GM12878 (cell line): ENCODE results near the gene IGF2R. TPM values are rescaled to one million over a fixed set of nuclear protein-coding genes. Genes with fewer than 3 reads are reported as not detected.

Source experiments
- ATAC-seq: fragments of 200-7000 bp; cut with Tn5 transposase; 3 replicates; pipeline ENCODE4 v1.9.1; 2020; ENCODE audit warnings: mild to moderate bottlenecking, moderate library complexity
- BruUV-seq: library from RNA; stranded (reverse); fragments of 400-500 nt; replicated peaks from 2 replicates; lab custom pipeline; 2021; lab: Mats Ljungman, UMichigan
- CTCF ChIA-PET: fragments of 300-600 bp; sonication (Branson Sonifier 250); formaldehyde crosslinking; extraction: SDS; loops from one replicate; lab custom pipeline; 2021; ENCODE audit warnings: inconsistent platforms; lab: Yijun Ruan, JAX
- POLR2A ChIA-PET: fragments of 350-600 bp; formaldehyde crosslinking; extraction: SDS; loops from one replicate; lab custom pipeline; 2021; ENCODE audit warnings: inconsistent platforms; lab: Charles Lee
- RAD21 ChIA-PET: fragments of 300-600 bp; sonication (Branson Sonifier 250); formaldehyde crosslinking; loops from one replicate; lab custom pipeline; 2023; ENCODE audit warnings: antibody characterized with exemption; ENCODE audit not compliant: unreplicated experiment; lab: Charles Lee
- SMC1A ChIA-PET: fragments of 300-600 bp; sonication (Branson Sonifier 250); formaldehyde crosslinking; loops from one replicate; lab custom pipeline; 2023; ENCODE audit not compliant: unreplicated experiment, uncharacterized antibody; lab: Charles Lee
- DNase-seq: peaks from one replicate; pipeline ENCODE4 v3.0.0-alpha.2; 2011; ENCODE audit warnings: low read depth, low spot score
- FAIRE-seq: peaks from 3 replicates; lab custom pipeline; 2011; peaks lifted over from hg19 to GRCh38; lab: Jason Lieb, UNC
- H2AFZ ChIP-seq: 2 replicates; pipeline ENCODE4 v1.6.0; 2011; ENCODE audit warnings: low read depth, low read length, control low read depth; ENCODE audit not compliant: control insufficient read depth
- H3K27ac ChIP-seq: 2 replicates; pipeline ENCODE4 v1.5.1; 2011; ENCODE audit warnings: control low read depth; ENCODE audit not compliant: control insufficient read depth, insufficient read depth
- H3K27me3 ChIP-seq, 2 experiments: replicated peaks in 1 of 2; 2 replicates each; pipeline versions ENCODE4 v1.6.0 to v1.6.1; 2011; ENCODE audit warnings: low read length in 1 of 2; ENCODE audit not compliant: control insufficient read depth in 2 of 2, insufficient read depth in 2 of 2
- H3K36me3 ChIP-seq, 2 experiments: 2 replicates each; pipeline ENCODE4 v1.5.1; 2011; ENCODE audit warnings: low read length in 1 of 2; ENCODE audit not compliant: control insufficient read depth in 2 of 2, insufficient read depth in 2 of 2
- H3K4me1 ChIP-seq: 2 replicates; pipeline ENCODE4 v1.6.1; 2011; ENCODE audit warnings: mild to moderate bottlenecking, low read length, moderate library complexity, mixed read lengths; ENCODE audit not compliant: control insufficient read depth, insufficient read depth
- H3K4me2 ChIP-seq: 2 replicates; pipeline ENCODE4 v1.6.0; 2011; ENCODE audit warnings: control low read depth; ENCODE audit not compliant: control insufficient read depth, insufficient read depth
- H3K4me3 ChIP-seq: fragments of 200-600 bp; sonication (generic); 2 replicates; pipeline ENCODE4 v1.5.1; 2016
- H3K79me2 ChIP-seq: 2 replicates; pipeline ENCODE4 v1.6.0; 2011; ENCODE audit warnings: low read length; ENCODE audit not compliant: control insufficient read depth, insufficient read depth
- H3K9ac ChIP-seq: 2 replicates; pipeline ENCODE4 v1.8.0; 2011; ENCODE audit warnings: low read length, control low read depth, mixed read lengths; ENCODE audit not compliant: control insufficient read depth, insufficient read depth
- H3K9me3 ChIP-seq: replicated peaks from 3 replicates; pipeline ENCODE4 v1.5.1; 2011; ENCODE audit warnings: mild to moderate bottlenecking, low read length; ENCODE audit not compliant: control insufficient read depth, insufficient read depth
- H4K20me1 ChIP-seq: 2 replicates; pipeline ENCODE4 v1.6.0; 2011; ENCODE audit not compliant: control insufficient read depth, insufficient read depth
- IRF5 ChIP-seq: fragments of 450-650 bp; IDR thresholded peaks from 2 replicates; pipeline ENCODE4 v1.6.1; 2017; ENCODE audit warnings: borderline replicate concordance
- MTA3 ChIP-seq: IDR thresholded peaks from 2 replicates; pipeline ENCODE4 v1.6.1; 2012; ENCODE audit warnings: low read length, inconsistent platforms, borderline replicate concordance
- NFXL1 ChIP-seq: fragments of 450-650 bp; IDR thresholded peaks from 2 replicates; pipeline ENCODE4 v1.6.1; 2017; ENCODE audit warnings: antibody characterized with exemption, mild to moderate bottlenecking, borderline replicate concordance
- PAX8 ChIP-seq: fragments of 450-650 bp; IDR thresholded peaks from 2 replicates; pipeline ENCODE4 v1.6.1; 2017; ENCODE audit warnings: mild to moderate bottlenecking, moderate library complexity
- RBBP5 ChIP-seq: fragments of 200-600 bp; sonication (generic); conservative IDR thresholded peaks from 2 replicates; pipeline ENCODE4 v1.6.1; 2016
- SMARCA5 ChIP-seq: fragments of 450-650 bp; IDR thresholded peaks from 2 replicates; pipeline ENCODE4 v1.6.1; 2017; ENCODE audit warnings: mild to moderate bottlenecking
- USF2 ChIP-seq: IDR thresholded peaks from 2 replicates; pipeline ENCODE4 v1.6.1; 2011; ENCODE audit warnings: low read depth, low read length, improper control_type of control experiment, borderline replicate concordance
- ZNF592 ChIP-seq: fragments of 450-650 bp; IDR thresholded peaks from 2 replicates; pipeline ENCODE4 v1.6.1; 2017; ENCODE audit warnings: mild to moderate bottlenecking, moderate library complexity
- WGBS: methylation state at CpG from one replicate; pipeline ENCODE4 v1.1.6; 2016; ENCODE audit warnings: low lambda C conversion rate; ENCODE audit not compliant: insufficient replicate concordance, insufficient coverage; ENCODE audit errors: missing lambda C conversion rate; 5-methylcytosine and 5-hydroxymethylcytosine counted together
- in situ Hi-C: fragments of 300-500 bp; cut with MboI; formaldehyde crosslinking; loops from 9 replicates; pipeline ENCODE4 v1.14.3; 2018; ENCODE audit warnings: mixed read lengths
- intact Hi-C: fragments of 100-400 bp; cut with micrococcal nuclease; formaldehyde crosslinking; loops from one replicate; pipeline ENCODE4 v1.14.2; 2022; ENCODE audit not compliant: unreplicated experiment
- polyA plus RNA-seq, 11 experiments: library from polyadenylated mRNA; depleted of rRNA in 4 of 11; unstranded in 6 of 11; stranded (reverse) in 5 of 11; fragments of >200 nt; fragmentation: Nextera tagmentation in 4 of 11; fragmentation: Illumina TruSeq in 1 of 11; extraction: Ambion mirVana in 4 of 11; extraction: Trizol in 1 of 11; gene quantifications; 1 replicate in 1 of 11; 2 replicates in 10 of 11; pipeline versions ENCODE4 v1.2.1 to v1.2.3, GENCODE V29; 2011 to 2016; ENCODE audit warnings: inconsistent platforms in 2 of 11, missing spikeins in 2 of 11, low read depth in 1 of 11
- total RNA-seq, 4 experiments: library from RNA; depleted of rRNA in 3 of 4; stranded (reverse); fragments of >200 nt in 3 of 4; fragmentation: Illumina TruSeq in 1 of 4; extraction: Trizol in 1 of 4; gene quantifications; 2 replicates each; pipeline versions ENCODE4 v1.2.1 to v1.2.3, GENCODE V29; 2013 to 2021

The IGF2R gene
- total and polyA plus RNA-seq, 10 of the 15 experiments (the other 5 are each of a cell fraction or from before 2014, with no cell fraction given) = 1.00 to 40.1 (median 16.8) TPM

GRCh38 chr6:160055378-160055777, 86.5 kb downstream of the IGF2R start:
- ChIA-PET CTCF (no interaction called here), SMC1A (no interaction called here), POLR2A (interaction anchor here (0.6 kb wide), 1 partner anchor 1241 kb away, joined by 3 read pairs; no protein-coding TSS in a partner anchor), RAD21 (no interaction called here)
- no peak for ATAC-seq
- no peak for FAIRE-seq
- Histone ChIP-seq H3K4me2 (no peak overlapping the region), H3K79me2 (no peaks in the 10 kb centered on the region), H3K27ac (no peak overlapping the region), H3K9me3 (no peaks in the 10 kb centered on the region; the same call in 2 of the 3 replicates), H2AFZ (no peak overlapping the region), H4K20me1 (no peaks in the 10 kb centered on the region; the same call in 1 of the 2 replicates), H3K36me3 (peaks cover 26 to 45% of the 10 kb centered on the region in 2 experiments), H3K4me3 (no peak overlapping the region), H3K4me1 (no peaks in the 10 kb centered on the region), H3K9ac (no peak overlapping the region), H3K27me3 (no peaks in the 10 kb centered on the region)
- in situ Hi-C loops (no loop called here), intact Hi-C loops (no loop called here)
- no peak for DNase-seq
- WGBS = 94% methylated on average over 5 of the region's 5 CpGs
- no TSS peak for BruUV-seq
- no peak for TF ChIP-seq RBBP5
- no peak for TF ChIP-seq SMARCA5
- no peak for TF ChIP-seq MTA3
- TF ChIP-seq PAX8 = no peak
- TF ChIP-seq USF2 = no peak
- no peak for TF ChIP-seq ZNF592
- TF ChIP-seq IRF5 = no peak
- TF ChIP-seq NFXL1 = no peak
